Breast epithelium (tissue), 4 donors: Measurements from ENCODE around the gene CKAP4. TPM values are rescaled to one million over a fixed set of nuclear protein-coding genes. Genes with fewer than 3 reads are reported as not detected.

Experiments
- DNase-seq, 2 donors: peaks; one replicate each; pipeline ENCODE4 v3.0.0-alpha.2; 2019; ENCODE audit warnings: low spot score in 2 of 2
- H3K27ac ChIP-seq, 2 donors: fragments of 200-600 bp; sonication (generic) in 1 of 2; one replicate each; pipeline ENCODE4 v1.5.1; 2016 to 2019; ENCODE audit warnings: mild to moderate bottlenecking in 1 of 2
- H3K27me3 ChIP-seq, 2 donors: fragments of 200-600 bp; sonication (generic) in 1 of 2; one replicate each; pipeline versions ENCODE4 v1.5.1 to v1.6.0; 2017 to 2019; ENCODE audit warnings: control low read depth in 1 of 2, mild to moderate bottlenecking in 1 of 2
- H3K36me3 ChIP-seq: fragments of 200-600 bp; one replicate; pipeline ENCODE4 v1.5.1; 2019
- H3K4me1 ChIP-seq, 2 donors: fragments of 200-600 bp; sonication (generic); one replicate each; pipeline ENCODE4 v1.5.1; 2016 to 2019; ENCODE audit warnings: control low read depth in 1 of 2
- H3K4me3 ChIP-seq, 3 donors: fragments of 200-600 bp; sonication (generic); 1 replicate in 2 of 3; 2 replicates in 1 of 3; pipeline ENCODE4 v1.5.1; 2016 to 2019; ENCODE audit warnings: mild to moderate bottlenecking in 3 of 3, moderate library complexity in 2 of 3
- H3K9me3 ChIP-seq, 2 donors: fragments of 200-600 bp; sonication (generic) in 1 of 2; one replicate each; pipeline ENCODE4 v1.5.1; 2016 to 2019; ENCODE audit warnings: control low read depth in 1 of 2
- CTCF ChIP-seq, 3 donors: fragments of 450-650 bp; IDR thresholded peaks; one replicate each; pipeline ENCODE4 v1.5.1; 2016 to 2017; ENCODE audit warnings: antibody characterized with exemption in 3 of 3, mild to moderate bottlenecking in 3 of 3, moderate library complexity in 3 of 3
- POLR2A ChIP-seq: fragments of 450-650 bp; IDR thresholded peaks from one replicate; pipeline ENCODE4 v1.6.1; 2016; ENCODE audit warnings: antibody characterized with exemption, mild to moderate bottlenecking, moderate library complexity
- POLR2AphosphoS5 ChIP-seq, 3 donors: sonication (generic); formaldehyde crosslinking; IDR thresholded peaks; one replicate each; pipeline ENCODE4 v1.6.1; 2017; ENCODE audit warnings: antibody characterized with exemption in 3 of 3
- intact Hi-C: fragments of 100-400 bp; cut with DNase I; formaldehyde crosslinking; loops from one replicate; pipeline ENCODE4 v1.15.1; 2023; ENCODE audit warnings: low total_unique reads
- total RNA-seq, 3 donors: library from RNA; depleted of rRNA; stranded (reverse); fragments of >200 nt; gene quantifications; one replicate each; pipeline ENCODE4 v1.1.0, GENCODE V29; 2016

CKAP4 gene
- total RNA-seq, 3 donors from 2014 or later = 22.0 to 39.3 (median 30.9) TPM

GRCh38 chr12:106234449-106234848, 13.4 kb downstream of the CKAP4 start:
- intact Hi-C loops = loop anchor here (10.0 kb wide), 1 partner anchor 820 kb away; no protein-coding TSS in a partner anchor
- Histone ChIP-seq H3K4me3 (no peak overlapping the region), H3K27me3 (no peaks in the 10 kb centered on the region), H3K4me1 (no peaks in the 10 kb centered on the region), H3K9me3 (no peaks in the 10 kb centered on the region), H3K27ac (no peak overlapping the region), H3K36me3 (no peaks in the 10 kb centered on the region)
- TF ChIP-seq POLR2AphosphoS5 (IDR thresholded peaks at IDR 0.05) (no peak), CTCF (IDR thresholded peaks at IDR 0.05) (no peak), POLR2A (no peak)
- no peak for DNase-seq

GRCh38 chr12:106233011-106233410, 14.8 kb downstream of the CKAP4 start:
- H3K27me3 ChIP-seq = no peaks in the 10 kb centered on the region
- H3K4me1 ChIP-seq = no peaks in the 10 kb centered on the region
- DNase-seq = no peak
- no peak for TF ChIP-seq POLR2A
- TF ChIP-seq POLR2AphosphoS5 (IDR thresholded peaks at IDR 0.05) = no peak
- TF ChIP-seq CTCF (IDR thresholded peaks at IDR 0.05) = no peak
- no peak overlapping the region for H3K27ac ChIP-seq
- H3K4me3 ChIP-seq = no peak overlapping the region
- no peaks in the 10 kb centered on the region for H3K9me3 ChIP-seq
- no peaks in the 10 kb centered on the region for H3K36me3 ChIP-seq
- intact Hi-C loops = loop anchor here (10.0 kb wide), 1 partner anchor 818 kb away; no protein-coding TSS in a partner anchor

GRCh38 chr12:106229036-106229591, 18.7 kb downstream of the CKAP4 start:
- H3K27ac ChIP-seq = no peak overlapping the region
- no peaks in the 10 kb centered on the region for H3K27me3 ChIP-seq
- no peak overlapping the region for H3K4me3 ChIP-seq
- no peak for DNase-seq
- no peak for TF ChIP-seq POLR2AphosphoS5 (IDR thresholded peaks at IDR 0.05)
- TF ChIP-seq CTCF (IDR thresholded peaks at IDR 0.05) = no peak
- no peak for TF ChIP-seq POLR2A
- H3K9me3 ChIP-seq = no peaks in the 10 kb centered on the region
- H3K36me3 ChIP-seq = no peaks in the 10 kb centered on the region
- intact Hi-C loops = no loop called here
- H3K4me1 ChIP-seq = no peaks in the 10 kb centered on the region

GRCh38 chr12:106228320-106228710, 19.5 kb downstream of the CKAP4 start:
- H3K4me1 ChIP-seq = no peaks in the 10 kb centered on the region
- no peak for DNase-seq
- no peaks in the 10 kb centered on the region for H3K27me3 ChIP-seq
- H3K4me3 ChIP-seq = no peak overlapping the region
- H3K27ac ChIP-seq = no peak overlapping the region
- no peaks in the 10 kb centered on the region for H3K36me3 ChIP-seq
- no peaks in the 10 kb centered on the region for H3K9me3 ChIP-seq
- intact Hi-C loops = no loop called here
- no peak for TF ChIP-seq CTCF (IDR thresholded peaks at IDR 0.05)
- TF ChIP-seq POLR2AphosphoS5 (IDR thresholded peaks at IDR 0.05) = no peak
- TF ChIP-seq POLR2A = no peak

- H3K36me3 ChIP-seq = no peaks in the 10 kb centered on the region
- peak in 1 of 3 donors; percentile 46 for TF ChIP-seq POLR2AphosphoS5 (IDR thresholded peaks at IDR 0.05)
- no peak for TF ChIP-seq CTCF (IDR thresholded peaks at IDR 0.05)
- no peak for TF ChIP-seq POLR2A
- DNase-seq = no peak
- intact Hi-C loops = no loop called here
- H3K27ac ChIP-seq = no peak overlapping the region
- no peaks in the 10 kb centered on the region for H3K4me1 ChIP-seq
- H3K9me3 ChIP-seq = no peaks in the 10 kb centered on the region
- no peaks in the 10 kb centered on the region for H3K27me3 ChIP-seq
- H3K4me3 ChIP-seq = no peak overlapping the region
Observed at GRCh38 chr12:106227641-106228319, 20.0 kb downstream of the CKAP4 start.
